Keratinocyte (primary cell): ENCODE data around the gene ARHGAP10.

Source experiments
- EZH2 ChIP-seq: IDR thresholded peaks from one replicate; pipeline ENCODE4 v1.6.1; 2012; ENCODE audit warnings: inconsistent platforms, mild to moderate bottlenecking, low read length, moderate library complexity
- TF ChIP-seq, protein P1 (sequence below), 3 experiments: IDR thresholded peaks in 1 of 3; conservative IDR thresholded peaks in 1 of 3; optimal IDR thresholded peaks in 1 of 3; 2 replicates in 2 of 3; 3 replicates in 1 of 3; pipeline versions ENCODE3 to v1.5.1; 2011; ENCODE audit warnings: low read length in 3 of 3, mild to moderate bottlenecking in 3 of 3, moderate library complexity in 2 of 3, control low read depth in 1 of 3, inconsistent platforms in 1 of 3; ENCODE audit not compliant: insufficient read depth in 2 of 3; ENCODE audit errors: extremely low read depth in 1 of 3

DNA sequence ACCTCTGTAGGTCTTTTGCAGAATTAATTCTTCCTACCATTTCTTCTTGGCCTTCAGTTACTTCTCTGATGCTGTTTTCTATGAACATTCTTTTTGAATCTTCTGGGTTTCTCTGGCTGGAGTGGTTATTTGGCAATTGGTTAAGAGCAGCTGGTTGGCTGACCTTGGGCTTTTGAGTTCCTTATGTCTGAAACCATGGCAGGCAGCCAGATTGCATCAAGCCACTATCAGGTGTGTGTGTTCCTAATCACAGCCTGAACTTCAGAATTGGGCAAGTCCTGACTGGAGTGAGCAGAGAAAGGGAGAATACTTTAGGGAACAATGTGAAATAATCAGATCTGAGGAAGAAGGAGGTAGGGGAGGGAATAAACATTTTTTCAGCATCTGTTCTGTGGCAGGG lies 90.2 kb downstream of the ARHGAP10 start:
- TF ChIP-seq EZH2 = no peak
- TF ChIP-seq, protein P1, sequence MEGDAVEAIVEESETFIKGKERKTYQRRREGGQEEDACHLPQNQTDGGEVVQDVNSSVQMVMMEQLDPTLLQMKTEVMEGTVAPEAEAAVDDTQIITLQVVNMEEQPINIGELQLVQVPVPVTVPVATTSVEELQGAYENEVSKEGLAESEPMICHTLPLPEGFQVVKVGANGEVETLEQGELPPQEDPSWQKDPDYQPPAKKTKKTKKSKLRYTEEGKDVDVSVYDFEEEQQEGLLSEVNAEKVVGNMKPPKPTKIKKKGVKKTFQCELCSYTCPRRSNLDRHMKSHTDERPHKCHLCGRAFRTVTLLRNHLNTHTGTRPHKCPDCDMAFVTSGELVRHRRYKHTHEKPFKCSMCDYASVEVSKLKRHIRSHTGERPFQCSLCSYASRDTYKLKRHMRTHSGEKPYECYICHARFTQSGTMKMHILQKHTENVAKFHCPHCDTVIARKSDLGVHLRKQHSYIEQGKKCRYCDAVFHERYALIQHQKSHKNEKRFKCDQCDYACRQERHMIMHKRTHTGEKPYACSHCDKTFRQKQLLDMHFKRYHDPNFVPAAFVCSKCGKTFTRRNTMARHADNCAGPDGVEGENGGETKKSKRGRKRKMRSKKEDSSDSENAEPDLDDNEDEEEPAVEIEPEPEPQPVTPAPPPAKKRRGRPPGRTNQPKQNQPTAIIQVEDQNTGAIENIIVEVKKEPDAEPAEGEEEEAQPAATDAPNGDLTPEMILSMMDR (optimal IDR thresholded peaks at IDR 0.05 in 1 of 3, IDR thresholded peaks at IDR 0.05 in 1 of 3, conservative IDR thresholded peaks at IDR 0.05 in 1 of 3; ENCODE audit: extremely low read depth in 1 of 3, insufficient read depth in 2 of 3, low read length in 3 of 3) = no peak
